ENCODE data around the gene SGK2. TPM values are rescaled to one million over a fixed set of nuclear protein-coding genes. Genes with fewer than 3 reads are reported as not detected.

SGK2 gene
- total and polyA plus RNA-seq, 2 of the 13 experiments (the other 11 are each of a cell fraction or from before 2014, with no cell fraction given) = 6.2 to 29.4 TPM

DNA sequence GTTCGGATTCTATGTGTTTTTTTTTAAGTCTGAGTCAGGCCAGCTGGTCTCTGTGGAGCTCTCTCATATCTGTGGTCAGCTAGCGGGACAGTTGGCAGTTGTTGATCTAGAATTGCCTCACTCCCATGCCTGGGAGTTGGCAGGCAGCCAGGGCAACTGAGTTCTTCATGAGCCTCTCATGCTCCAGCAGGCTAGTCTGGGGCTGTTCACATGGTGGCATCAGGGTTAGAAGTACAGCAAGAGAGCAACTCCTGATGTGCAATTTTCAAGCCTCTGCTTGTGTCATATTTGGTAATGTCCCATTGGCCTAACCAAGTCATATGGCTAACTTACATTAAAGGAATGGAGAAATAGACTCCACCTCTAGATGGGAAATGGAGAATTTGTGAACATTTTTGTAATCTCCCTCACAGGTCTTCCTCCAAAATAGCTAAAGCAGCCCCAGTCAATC lies 25.2 kb downstream of the SGK2 start (continued):
- peak; percentile 54; the same call in 1 of the 2 replicates for TF ChIP-seq AHDC1 (CRISPR knock-in tag; IDR thresholded peaks at IDR 0.05; ENCODE audit: borderline replicate concordance)
- TF ChIP-seq XBP1 (CRISPR knock-in tag; IDR thresholded peaks at IDR 0.05) = no peak
- TF ChIP-seq, protein P1, sequence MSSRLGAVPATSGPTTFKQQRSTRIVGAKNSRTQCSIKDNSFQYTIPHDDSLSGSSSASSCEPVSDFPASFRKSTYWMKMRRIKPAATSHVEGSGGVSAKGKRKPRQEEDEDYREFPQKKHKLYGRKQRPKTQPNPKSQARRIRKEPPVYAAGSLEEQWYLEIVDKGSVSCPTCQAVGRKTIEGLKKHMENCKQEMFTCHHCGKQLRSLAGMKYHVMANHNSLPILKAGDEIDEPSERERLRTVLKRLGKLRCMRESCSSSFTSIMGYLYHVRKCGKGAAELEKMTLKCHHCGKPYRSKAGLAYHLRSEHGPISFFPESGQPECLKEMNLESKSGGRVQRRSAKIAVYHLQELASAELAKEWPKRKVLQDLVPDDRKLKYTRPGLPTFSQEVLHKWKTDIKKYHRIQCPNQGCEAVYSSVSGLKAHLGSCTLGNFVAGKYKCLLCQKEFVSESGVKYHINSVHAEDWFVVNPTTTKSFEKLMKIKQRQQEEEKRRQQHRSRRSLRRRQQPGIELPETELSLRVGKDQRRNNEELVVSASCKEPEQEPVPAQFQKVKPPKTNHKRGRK (CRISPR knock-in tag; IDR thresholded peaks at IDR 0.05) = no peak
- TF ChIP-seq ISX (CRISPR knock-in tag; conservative IDR thresholded peaks at IDR 0.05) = 0 out of 2 replicates have a peak, but pooled peaks have one; percentile 27
- TF ChIP-seq MAX (IDR thresholded peaks at IDR 0.05) = peak; percentile 59; the same call in 1 of the 2 replicates
- TF ChIP-seq ZNF770 (CRISPR knock-in tag; IDR thresholded peaks at IDR 0.05) = 0 out of 2 replicates have a peak, but pooled peaks have one; percentile 30
- 0 out of 2 replicates have a peak, but pooled peaks have one; percentile 74 for TF ChIP-seq CBX5 (CRISPR knock-in tag; IDR thresholded peaks at IDR 0.05; ENCODE audit: borderline replicate concordance)
- TF ChIP-seq, protein P2, sequence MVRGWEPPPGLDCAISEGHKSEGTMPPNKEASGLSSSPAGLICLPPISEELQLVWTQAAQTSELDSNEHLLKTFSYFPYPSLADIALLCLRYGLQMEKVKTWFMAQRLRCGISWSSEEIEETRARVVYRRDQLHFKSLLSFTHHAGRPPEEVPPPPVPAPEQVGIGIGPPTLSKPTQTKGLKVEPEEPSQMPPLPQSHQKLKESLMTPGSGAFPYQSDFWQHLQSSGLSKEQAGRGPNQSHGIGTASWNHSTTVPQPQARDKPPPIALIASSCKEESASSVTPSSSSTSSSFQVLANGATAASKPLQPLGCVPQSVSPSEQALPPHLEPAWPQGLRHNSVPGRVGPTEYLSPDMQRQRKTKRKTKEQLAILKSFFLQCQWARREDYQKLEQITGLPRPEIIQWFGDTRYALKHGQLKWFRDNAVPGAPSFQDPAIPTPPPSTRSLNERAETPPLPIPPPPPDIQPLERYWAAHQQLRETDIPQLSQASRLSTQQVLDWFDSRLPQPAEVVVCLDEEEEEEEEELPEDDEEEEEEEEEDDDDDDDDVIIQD (CRISPR knock-in tag; IDR thresholded peaks at IDR 0.05; ENCODE audit: low read depth) = 0 out of 2 replicates have a peak, but pooled peaks have one; percentile 73
- TF ChIP-seq, protein P3, sequence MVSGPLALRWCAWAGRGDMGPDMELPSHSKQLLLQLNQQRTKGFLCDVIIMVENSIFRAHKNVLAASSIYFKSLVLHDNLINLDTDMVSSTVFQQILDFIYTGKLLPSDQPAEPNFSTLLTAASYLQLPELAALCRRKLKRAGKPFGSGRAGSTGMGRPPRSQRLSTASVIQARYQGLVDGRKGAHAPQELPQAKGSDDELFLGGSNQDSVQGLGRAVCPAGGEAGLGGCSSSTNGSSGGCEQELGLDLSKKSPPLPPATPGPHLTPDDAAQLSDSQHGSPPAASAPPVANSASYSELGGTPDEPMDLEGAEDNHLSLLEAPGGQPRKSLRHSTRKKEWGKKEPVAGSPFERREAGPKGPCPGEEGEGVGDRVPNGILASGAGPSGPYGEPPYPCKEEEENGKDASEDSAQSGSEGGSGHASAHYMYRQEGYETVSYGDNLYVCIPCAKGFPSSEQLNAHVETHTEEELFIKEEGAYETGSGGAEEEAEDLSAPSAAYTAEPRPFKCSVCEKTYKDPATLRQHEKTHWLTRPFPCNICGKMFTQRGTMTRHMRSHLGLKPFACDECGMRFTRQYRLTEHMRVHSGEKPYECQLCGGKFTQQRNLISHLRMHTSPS (CRISPR knock-in tag; IDR thresholded peaks at IDR 0.05; ENCODE audit: low read depth) = peak; percentile 57; the same call in 1 of the 2 replicates
- TF ChIP-seq THAP11 (CRISPR knock-in tag; IDR thresholded peaks at IDR 0.05) = no peak; the same call in 1 of the 2 replicates
- TF ChIP-seq MEF2D (CRISPR knock-in tag; IDR thresholded peaks at IDR 0.05) = peak; percentile 75; the same call in 1 of the 2 replicates
- no peak for TF ChIP-seq MXD1 (CRISPR knock-in tag; IDR thresholded peaks at IDR 0.05)
- 0 out of 2 replicates have a peak, but pooled peaks have one; percentile 29 for TF ChIP-seq SNAPC2 (CRISPR knock-in tag; IDR thresholded peaks at IDR 0.05)

All from HepG2 (cell line).